Activated naive CD8-positive, alpha-beta T cell treated with anti-CD3 and anti-CD28 coated beads, Interleukin-2, amount 10 ng/mL, durations not matched to agents 7 days and 5 days (primary cell): ENCODE measurements around the gene YIPF1. TPM values are rescaled to one million over a fixed set of nuclear protein-coding genes. Genes with fewer than 3 reads are reported as not detected.
A peak's percentile ranks its signal among the peaks of the same experiment; 100 is the strongest.
"Not testable (repeated sequence)": the region's sequence is repeated elsewhere in the genome, so short reads cannot be mapped to it uniquely, and the experiment has no call there.

Experiments used
- ATAC-seq: fragments of 150-1000 bp; cut with Tn5 transposase; one replicate; pipeline ENCODE4 v1.10.0; 2021; ENCODE audit warnings: low read depth, moderate library complexity
- POLR2A ChIA-PET: fragments of 350-600 bp; sonication (Branson Sonifier 250); formaldehyde crosslinking; loops from one replicate; lab custom pipeline; 2021; ENCODE audit warnings: antibody characterized with exemption; lab: Charles Lee
- DNase-seq: peaks from one replicate; pipeline ENCODE4 v3.0.0; 2021
- H3K27ac Mint-ChIP-seq: one replicate; pipeline ENCODE4 v1.8.0; 2022; ENCODE audit warnings: mild to moderate bottlenecking, mixed read lengths
- H3K27me3 Mint-ChIP-seq: one replicate; pipeline ENCODE4 v1.8.0; 2022; ENCODE audit warnings: mild to moderate bottlenecking, moderate library complexity, mixed read lengths
- H3K36me3 Mint-ChIP-seq: one replicate; pipeline ENCODE4 v1.8.0; 2021; ENCODE audit warnings: mild to moderate bottlenecking, mixed read lengths
- H3K4me1 Mint-ChIP-seq: one replicate; pipeline ENCODE4 v1.8.0; 2021; ENCODE audit warnings: mixed read lengths
- H3K4me3 Mint-ChIP-seq: one replicate; pipeline ENCODE4 v1.8.0; 2022; ENCODE audit warnings: mild to moderate bottlenecking, moderate library complexity, mixed read lengths
- H3K9me3 Mint-ChIP-seq: one replicate; pipeline ENCODE4 v1.8.0; 2021; ENCODE audit warnings: mixed read lengths
- total RNA-seq, 2 experiments: library from RNA; stranded (reverse); gene quantifications; one replicate each; pipeline ENCODE4 v1.2.3, GENCODE V29; 2021

The YIPF1 gene
- total RNA-seq, 2 experiments from 2014 or later = 16.9 to 19.5 TPM

GRCh38 chr1:53821380-53821779 is 68.2 kb downstream of the YIPF1 start:
- POLR2A ChIA-PET = no interaction called here
- Mint-ChIP-seq H3K9me3 (no peaks in the 10 kb centered on the region), H3K27ac (no peak overlapping the region), H3K4me3 (no peak overlapping the region), H3K27me3 (no peaks in the 10 kb centered on the region), H3K36me3 (peaks cover 37% of the 10 kb centered on the region), H3K4me1 (peaks cover 3% of the 10 kb centered on the region)
- DNase-seq (no peak), ATAC-seq (no peak)

GRCh38 chr1:53819387-53819786 is 70.2 kb downstream of the YIPF1 start:
- Mint-ChIP-seq H3K36me3 (peaks cover 55% of the 10 kb centered on the region), H3K4me3 (no peak overlapping the region), H3K4me1 (peaks cover 7% of the 10 kb centered on the region), H3K27ac (no peak overlapping the region), H3K27me3 (no peaks in the 10 kb centered on the region), H3K9me3 (no peaks in the 10 kb centered on the region)
- POLR2A ChIA-PET = no interaction called here
- ATAC-seq (no peak), DNase-seq (no peak)

GRCh38 chr1:53816584-53816983 is 73.0 kb downstream of the YIPF1 start:
- ATAC-seq, H3K9me3 Mint-ChIP-seq, H3K27me3 Mint-ChIP-seq, H3K4me3 Mint-ChIP-seq, DNase-seq, H3K27ac Mint-ChIP-seq, POLR2A ChIA-PET: not testable (repeated sequence)
- H3K36me3 Mint-ChIP-seq = peaks cover 73% of the 10 kb centered on the region
- H3K4me1 Mint-ChIP-seq = peaks cover 15% of the 10 kb centered on the region

GRCh38 chr1:53815484-53815883 is 74.1 kb downstream of the YIPF1 start:
- H3K9me3 Mint-ChIP-seq, POLR2A ChIA-PET, DNase-seq, H3K27ac Mint-ChIP-seq, H3K27me3 Mint-ChIP-seq, H3K4me3 Mint-ChIP-seq, ATAC-seq: not testable (repeated sequence)
- Mint-ChIP-seq H3K4me1 (peaks cover 16% of the 10 kb centered on the region), H3K36me3 (peaks cover 77% of the 10 kb centered on the region)

- no peaks in the 10 kb centered on the region for H3K27me3 Mint-ChIP-seq
- POLR2A ChIA-PET = no interaction called here
- H3K9me3 Mint-ChIP-seq = no peaks in the 10 kb centered on the region
- peaks cover 56% of the 10 kb centered on the region for H3K36me3 Mint-ChIP-seq
- ATAC-seq = no peak
- peaks cover 17% of the 10 kb centered on the region for H3K4me1 Mint-ChIP-seq
- DNase-seq = no peak
- no peak overlapping the region for H3K4me3 Mint-ChIP-seq
- peak overlapping the region; percentile 25 for H3K27ac Mint-ChIP-seq
These were observed 78.2 kb downstream of the YIPF1 start for GRCh38 chr1:53811414-53811851.

GRCh38 chr1:53810497-53810896 is 79.1 kb downstream of the YIPF1 start:
- Mint-ChIP-seq H3K36me3 (peaks cover 49% of the 10 kb centered on the region), H3K27me3 (no peaks in the 10 kb centered on the region), H3K27ac (no peak overlapping the region), H3K4me3 (no peak overlapping the region), H3K4me1 (peaks cover 17% of the 10 kb centered on the region), H3K9me3 (no peaks in the 10 kb centered on the region)
- POLR2A ChIA-PET = no interaction called here
- no peak for DNase-seq
- ATAC-seq = no peak

GRCh38 chr1:53810007-53810406 is 79.6 kb downstream of the YIPF1 start:
- H3K27me3 Mint-ChIP-seq = no peaks in the 10 kb centered on the region
- no peak for ATAC-seq
- no peaks in the 10 kb centered on the region for H3K9me3 Mint-ChIP-seq
- H3K4me3 Mint-ChIP-seq = no peak overlapping the region
- no peak for DNase-seq
- H3K27ac Mint-ChIP-seq = no peak overlapping the region
- H3K36me3 Mint-ChIP-seq = peaks cover 45% of the 10 kb centered on the region
- H3K4me1 Mint-ChIP-seq = peaks cover 17% of the 10 kb centered on the region
- POLR2A ChIA-PET = no interaction called here

GRCh38 chr1:53807916-53808315 is 81.7 kb downstream of the YIPF1 start:
- Mint-ChIP-seq H3K9me3 (no peaks in the 10 kb centered on the region), H3K36me3 (peaks cover 33% of the 10 kb centered on the region), H3K4me1 (peaks cover 11% of the 10 kb centered on the region), H3K4me3 (no peak overlapping the region), H3K27ac (no peak overlapping the region), H3K27me3 (no peaks in the 10 kb centered on the region)
- DNase-seq = no peak
- no peak for ATAC-seq
- POLR2A ChIA-PET = no interaction called here

GRCh38 chr1:53804791-53805505 is 84.6 kb downstream of the YIPF1 start:
- H3K4me3 Mint-ChIP-seq = no peak overlapping the region
- peaks cover 2% of the 10 kb centered on the region for H3K4me1 Mint-ChIP-seq
- POLR2A ChIA-PET = no interaction called here
- no peak for ATAC-seq
- no peaks in the 10 kb centered on the region for H3K9me3 Mint-ChIP-seq
- no peak overlapping the region for H3K27ac Mint-ChIP-seq
- H3K36me3 Mint-ChIP-seq = peaks cover 18% of the 10 kb centered on the region
- no peak for DNase-seq
- H3K27me3 Mint-ChIP-seq = no peaks in the 10 kb centered on the region

- no peaks in the 10 kb centered on the region for H3K27me3 Mint-ChIP-seq
- DNase-seq (no peak), ATAC-seq (no peak)
- H3K36me3 Mint-ChIP-seq = peaks cover 20% of the 10 kb centered on the region
- no peak overlapping the region for H3K4me3 Mint-ChIP-seq
- no peaks in the 10 kb centered on the region for H3K9me3 Mint-ChIP-seq
- peaks cover 2% of the 10 kb centered on the region for H3K4me1 Mint-ChIP-seq
- POLR2A ChIA-PET = no interaction called here
- no peak overlapping the region for H3K27ac Mint-ChIP-seq
These were observed 85.4 kb downstream of the YIPF1 start for GRCh38 chr1:53804181-53804580.

Other genes with a start within 250 kb of the YIPF1 start
- gene GLIS1, start 150.6 kb downstream of the YIPF1 start, total RNA-seq = not detected
- gene NDC1, start 51.5 kb downstream of the YIPF1 start, total RNA-seq = 10 to 100 TPM; 19.0 to 19.5 TPM
- not detected for gene DIO1, start 4.4 kb upstream of the YIPF1 start, total RNA-seq
- 10 to 100 TPM; 76.7 to 81.6 TPM for gene IFT25, start 55.9 kb upstream of the YIPF1 start, total RNA-seq
- gene LRRC42, start 56.6 kb upstream of the YIPF1 start, total RNA-seq = 10 to 100 TPM; 18.8 to 20.2 TPM
- gene LDLRAD1, start 128.4 kb upstream of the YIPF1 start, total RNA-seq = not detected
- 100 to 1,000 TPM; 182 to 192 TPM for gene TMEM59, start 163.4 kb upstream of the YIPF1 start, total RNA-seq
- 10 to 100 TPM; 11.7 to 13.5 TPM for gene TCEANC2, start 163.8 kb upstream of the YIPF1 start, total RNA-seq